ENCODE results near the gene OSBPL5. TPM values are rescaled to one million over a fixed set of nuclear protein-coding genes. Genes with fewer than 3 reads are reported as not detected.

OSBPL5 gene
- total and polyA plus RNA-seq, 9 of the 15 experiments (the other 6 are each of a cell fraction or from before 2014, with no cell fraction given) = 0.06 to 14.8 (median 3.2) TPM

- TF ChIP-seq TOE1 (IDR thresholded peaks at IDR 0.05; ENCODE audit: borderline replicate concordance) (peak; percentile 49; the same call in 1 of the 2 replicates), TOE1 (CRISPR knock-in tag; IDR thresholded peaks at IDR 0.05; ENCODE audit: borderline replicate concordance, low read depth) (no peak), RFX1 (IDR thresholded peaks at IDR 0.05) (no peak), ATF3 (IDR thresholded peaks at IDR 0.05) (peak; percentile 95), ATF3 (CRISPR knock-in tag; conservative IDR thresholded peaks at IDR 0.05) (no peak; the same call in 1 of the 2 replicates), ESRRB (CRISPR knock-in tag; IDR thresholded peaks at IDR 0.05; ENCODE audit: borderline replicate concordance) (no peak), ZBTB7A (IDR thresholded peaks at IDR 0.05; ENCODE audit: borderline replicate concordance, control insufficient read depth, low read depth, low read length) (0 out of 2 replicates have a peak, but pooled peaks have one; percentile 9), ETV5 (CRISPR knock-in tag; IDR thresholded peaks at IDR 0.05; ENCODE audit: low read depth) (peak; percentile 77; the same call in 1 of the 2 replicates), SPI1 (IDR thresholded peaks at IDR 0.05; ENCODE audit: borderline replicate concordance, low read depth, low read length) (0 out of 2 replicates have a peak, but pooled peaks have one; percentile 0), KDM1A (IDR thresholded peaks at IDR 0.05) (peak; percentile 11 to 35; a peak in 1 of 4 replicates), POLR2A (conservative IDR thresholded peaks at IDR 0.05) (0 out of 2 replicates have a peak, but pooled peaks have one; percentile 34), THRAP3 (IDR thresholded peaks at IDR 0.05; ENCODE audit: borderline replicate concordance) (no peak), NFE2 (IDR thresholded peaks at IDR 0.05; ENCODE audit: low read depth) (peak; percentile 50; the same call in 1 of the 2 replicates), MEIS2 (IDR thresholded peaks at IDR 0.05; ENCODE audit: partially characterized antibody) (peak; percentile 96), NR2C2 (CRISPR knock-in tag; IDR thresholded peaks at IDR 0.05) (no peak), NR2C2 (tag; IDR thresholded peaks at IDR 0.05) (peak; percentile 55), MYC (IDR thresholded peaks at IDR 0.05; ENCODE audit: low read depth, low read length) (peak; percentile 94), MYC (CRISPR knock-in tag; IDR thresholded peaks at IDR 0.05; ENCODE audit: borderline replicate concordance, low read depth) (no peak), RCOR1 (IDR thresholded peaks at IDR 0.05; ENCODE audit: borderline replicate concordance in 1 of 2, low read depth in 2 of 2, low read length in 2 of 2) (peak in 1 of 2 experiments; percentile 82; a peak in 1 of 4 replicates), RNF2 (IDR thresholded peaks at IDR 0.05) (0 out of 2 replicates have a peak, but pooled peaks have one; percentile 47), EP300 (IDR thresholded peaks at IDR 0.05; ENCODE audit: low read length) (peak; percentile 57), HDAC2 (IDR thresholded peaks at IDR 0.05) (0 out of 2 replicates have a peak, but pooled peaks have one; percentile 74), XRCC5 (IDR thresholded peaks at IDR 0.05; ENCODE audit: low read depth, low read length) (no peak), ZNF584 (CRISPR knock-in tag; IDR thresholded peaks at IDR 0.05; ENCODE audit: low read depth) (0 out of 2 replicates have a peak, but pooled peaks have one; percentile 49), SMAD4 (CRISPR knock-in tag; conservative IDR thresholded peaks at IDR 0.05) (no peak; the same call in 1 of the 2 replicates), FOXK1 (CRISPR knock-in tag; IDR thresholded peaks at IDR 0.05; ENCODE audit: borderline replicate concordance) (no peak), ARID1B (IDR thresholded peaks at IDR 0.05) (peak; percentile 81), DPF2 (IDR thresholded peaks at IDR 0.05) (peak; percentile 91), BRD9 (IDR thresholded peaks at IDR 0.05; ENCODE audit: low read depth, partially characterized antibody) (no peak), KDM4B (IDR thresholded peaks at IDR 0.05; ENCODE audit: borderline replicate concordance in 2 of 2, low read depth in 1 of 2) (no peak)
These were observed 106.1 kb downstream of the OSBPL5 start (continued) for GRCh38 chr11:3058753-3059664.
